GM21515 (cell line): ENCODE measurements around the gene ERVW-1.
"Not testable (repeated sequence)": the region's sequence is repeated elsewhere in the genome, so short reads cannot be mapped to it uniquely, and the experiment has no call there.

Source experiments
- ATAC-seq: cut with Tn5 transposase; IDR thresholded peaks from one replicate; pipeline ENCODE4 v1.9.1; 2021; ENCODE audit not compliant: unreplicated experiment

The ERVW-1 gene, protein sequence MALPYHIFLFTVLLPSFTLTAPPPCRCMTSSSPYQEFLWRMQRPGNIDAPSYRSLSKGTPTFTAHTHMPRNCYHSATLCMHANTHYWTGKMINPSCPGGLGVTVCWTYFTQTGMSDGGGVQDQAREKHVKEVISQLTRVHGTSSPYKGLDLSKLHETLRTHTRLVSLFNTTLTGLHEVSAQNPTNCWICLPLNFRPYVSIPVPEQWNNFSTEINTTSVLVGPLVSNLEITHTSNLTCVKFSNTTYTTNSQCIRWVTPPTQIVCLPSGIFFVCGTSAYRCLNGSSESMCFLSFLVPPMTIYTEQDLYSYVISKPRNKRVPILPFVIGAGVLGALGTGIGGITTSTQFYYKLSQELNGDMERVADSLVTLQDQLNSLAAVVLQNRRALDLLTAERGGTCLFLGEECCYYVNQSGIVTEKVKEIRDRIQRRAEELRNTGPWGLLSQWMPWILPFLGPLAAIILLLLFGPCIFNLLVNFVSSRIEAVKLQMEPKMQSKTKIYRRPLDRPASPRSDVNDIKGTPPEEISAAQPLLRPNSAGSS

DNA sequence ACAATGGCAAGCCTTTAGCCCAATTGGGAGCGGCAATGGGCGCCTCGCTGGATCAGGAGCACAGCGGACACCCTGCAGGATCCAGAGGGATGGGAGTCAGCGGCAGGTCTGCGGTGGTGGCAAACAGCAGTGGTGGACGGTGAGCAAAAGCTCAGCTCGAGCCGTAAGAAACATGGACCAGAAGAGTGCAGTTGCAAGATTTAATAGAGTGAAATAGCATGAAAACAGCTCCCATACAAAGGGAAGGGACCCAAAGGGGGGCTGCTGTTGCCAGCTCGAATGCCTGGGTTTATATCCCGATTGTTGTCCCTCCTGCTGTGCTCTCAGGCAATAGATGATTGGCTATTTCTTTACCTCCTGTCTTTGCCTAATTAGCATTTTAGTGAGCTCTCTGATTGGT, at the start of gene ERVW-1:
Gene ERVW-1 (minus strand): TSS at position 266 of the 400 bp plus-strand sequence. CDS start 7,565 bp downstream, outside the sequence.
- not testable (repeated sequence) for ATAC-seq

DNA sequence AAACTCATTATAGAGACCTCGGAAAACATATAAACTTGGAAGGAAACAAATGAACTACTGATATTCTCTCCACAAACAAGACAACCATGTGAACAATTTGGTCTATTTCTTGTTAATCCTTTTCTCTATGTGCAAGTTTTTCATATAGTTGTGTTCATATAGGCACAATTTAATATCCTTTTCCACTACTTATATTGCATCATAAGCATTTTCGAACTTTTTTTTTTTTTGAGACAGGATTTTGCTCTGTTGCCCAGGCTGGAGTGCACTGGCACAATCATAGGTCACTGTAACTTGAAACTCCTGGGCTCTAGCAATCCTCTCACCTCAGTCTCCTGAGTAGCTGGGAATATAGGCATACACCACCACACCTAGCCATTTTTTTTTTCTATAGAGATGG, 45.4 kb upstream of the ERVW-1 start:
- ATAC-seq = no peak

DNA sequence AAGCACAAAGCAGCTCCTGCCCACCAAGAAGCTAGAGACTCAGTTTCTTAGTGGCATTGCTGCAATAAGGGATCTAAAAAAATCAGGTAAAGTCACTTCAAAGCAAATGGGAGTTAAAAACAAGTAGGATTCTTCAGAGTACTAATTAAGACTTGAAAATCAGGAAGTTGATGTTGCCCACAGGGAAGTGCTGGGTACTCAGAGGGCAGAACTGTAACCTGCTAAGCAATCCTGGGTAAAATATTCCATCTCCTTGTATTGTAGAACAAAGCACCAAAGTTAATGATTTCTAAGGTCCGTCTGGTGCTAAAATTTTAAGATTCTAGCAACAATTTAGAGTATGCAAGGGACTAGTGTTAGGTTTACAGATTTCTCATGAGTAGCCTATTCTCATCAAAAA, 42.3 kb upstream of the ERVW-1 start:
- no peak for ATAC-seq

DNA sequence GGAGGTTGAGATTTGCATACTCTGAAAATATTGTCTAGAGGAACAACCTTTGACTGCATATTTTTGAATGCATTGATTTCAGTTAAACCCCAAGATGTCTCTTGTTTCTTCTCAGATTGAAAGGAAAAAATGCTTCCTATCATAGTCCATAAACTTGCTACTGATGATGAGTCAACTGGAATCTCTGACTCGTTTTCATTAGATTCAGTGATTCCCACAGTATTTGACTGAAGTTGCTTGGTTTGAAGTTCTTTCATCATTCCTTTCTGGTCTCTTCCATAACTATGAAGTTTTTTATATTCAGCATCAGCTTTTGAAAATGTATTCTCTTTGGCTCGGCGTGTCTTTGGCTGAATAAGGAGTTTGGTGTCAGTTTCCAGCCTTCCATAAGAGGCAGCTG, 39.9 kb upstream of the ERVW-1 start:
- no peak for ATAC-seq

DNA sequence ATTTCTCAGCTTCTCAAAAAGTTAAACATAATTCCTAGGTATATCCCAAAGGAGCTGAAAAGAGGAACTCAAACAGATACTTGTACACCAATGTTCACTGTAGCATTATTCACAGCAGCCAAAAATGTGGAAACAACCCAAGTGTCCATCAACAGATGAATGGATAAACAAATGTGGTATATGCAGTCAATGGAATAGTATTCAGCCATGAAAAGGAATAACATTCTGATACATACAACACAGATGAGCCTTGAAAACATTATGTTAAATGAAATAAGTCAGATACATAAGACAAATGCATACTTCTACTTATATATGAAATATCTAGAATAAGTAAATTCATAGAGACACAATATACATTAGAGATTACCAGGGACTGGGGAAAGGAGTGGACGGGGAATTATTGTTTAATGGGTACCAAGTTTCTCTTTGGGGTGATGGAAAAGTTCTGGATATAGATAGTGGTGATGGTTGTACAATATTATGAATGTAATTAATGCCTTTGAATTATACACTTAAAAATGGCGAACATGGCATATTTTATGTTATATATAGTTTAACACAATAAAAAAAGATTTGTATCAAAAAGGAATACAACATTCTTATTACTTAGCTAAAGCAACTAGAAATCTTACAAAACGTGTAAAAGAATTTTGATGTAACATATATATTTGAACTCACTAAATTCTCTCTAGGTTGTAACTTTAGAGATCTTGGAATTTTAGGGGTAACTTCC, 35.6 kb upstream of the ERVW-1 start:
- ATAC-seq = no peak

DNA sequence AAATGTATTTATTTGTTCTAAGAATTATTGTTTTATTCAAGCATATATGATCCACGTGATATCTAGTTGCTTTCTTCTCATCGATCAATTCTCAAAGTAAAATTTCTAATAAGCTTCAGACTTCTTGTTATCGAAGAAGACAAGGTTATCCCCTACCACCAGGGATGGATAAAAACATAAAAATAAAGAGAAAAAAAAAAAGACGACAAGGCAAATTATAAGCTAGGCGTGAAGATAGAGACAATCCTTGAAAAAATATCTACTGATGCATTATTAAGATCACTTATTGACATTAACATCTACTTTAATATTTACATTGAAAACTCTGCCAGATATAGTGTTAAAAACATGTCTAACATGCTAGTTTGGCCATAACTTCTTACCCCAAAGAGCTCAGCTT, 31.2 kb upstream of the ERVW-1 start:
- no peak for ATAC-seq

DNA sequence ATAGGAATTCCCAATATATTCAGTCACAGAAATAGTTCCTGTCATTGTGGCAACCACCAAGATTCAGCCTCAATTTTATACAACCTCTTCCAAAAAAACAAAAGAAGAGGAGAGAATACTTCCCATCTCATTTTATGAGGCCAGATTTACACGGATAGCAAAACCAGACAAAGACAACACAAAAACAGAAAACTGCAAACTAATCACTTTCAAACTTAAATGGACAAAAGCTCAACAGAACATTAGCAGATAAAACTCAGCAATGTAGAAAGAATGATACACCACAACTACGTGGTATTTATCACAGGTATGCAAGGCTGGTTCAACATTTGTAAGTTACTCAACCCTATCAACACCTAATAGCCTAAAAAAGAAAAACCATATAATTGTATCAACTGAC, 28.6 kb upstream of the ERVW-1 start:
- ATAC-seq = no peak

DNA sequence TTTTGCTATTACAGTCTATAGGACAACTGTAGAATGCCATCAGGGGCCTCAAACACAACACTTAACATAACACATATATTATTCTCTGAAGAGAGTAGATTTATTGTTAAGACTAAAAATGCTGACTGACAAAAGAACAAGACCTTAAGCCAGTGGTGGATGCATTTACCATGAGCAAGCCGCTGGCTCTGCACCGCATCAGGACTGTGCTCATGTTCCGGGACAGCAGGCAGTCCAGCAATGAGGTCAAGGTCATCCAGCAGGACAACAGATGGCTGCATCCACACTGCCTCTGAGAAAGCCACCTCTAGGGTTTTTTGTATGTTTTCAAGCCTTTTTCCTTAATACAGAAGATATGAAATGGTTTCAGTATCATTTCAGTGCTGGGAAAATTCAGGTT, 26.8 kb upstream of the ERVW-1 start:
- no peak for ATAC-seq

DNA sequence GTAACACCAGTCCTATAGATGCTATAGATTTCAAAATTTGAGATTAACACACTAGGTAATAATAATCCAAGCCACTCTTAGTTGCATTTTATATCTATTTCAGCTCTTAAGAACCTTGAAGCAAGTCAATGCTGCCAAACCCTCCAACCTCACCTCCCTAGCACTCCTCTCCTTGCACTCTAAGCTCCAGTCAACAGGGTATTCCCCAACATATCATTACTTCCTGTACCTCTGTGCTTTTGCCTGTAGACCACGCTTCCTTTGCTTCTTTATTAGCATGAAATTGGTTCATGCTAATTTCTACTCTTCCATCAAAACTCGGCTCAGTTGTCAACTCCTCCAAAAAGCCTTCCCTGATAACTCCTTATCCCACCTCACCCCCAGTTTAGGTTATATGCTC, 26.0 kb upstream of the ERVW-1 start:
- ATAC-seq = no peak

DNA sequence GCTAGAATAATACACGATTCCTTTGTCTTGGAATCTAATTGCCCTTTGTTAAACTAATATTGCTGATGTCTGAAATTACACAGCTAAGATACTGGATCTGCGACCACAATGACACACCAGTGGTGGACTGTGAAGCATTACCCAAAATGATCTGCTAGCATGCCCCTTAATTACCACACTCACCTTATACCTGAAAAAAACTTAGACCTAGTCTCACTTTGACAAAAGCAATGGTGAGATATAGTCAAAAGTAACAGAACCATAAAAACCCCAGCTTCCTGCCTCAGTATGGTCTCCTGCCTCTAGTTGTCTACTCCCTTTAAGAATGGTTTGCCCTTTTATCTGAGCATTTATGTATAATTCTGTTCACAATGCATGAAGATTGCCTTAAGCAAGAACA, 20.8 kb upstream of the ERVW-1 start:
- ATAC-seq = no peak

DNA sequence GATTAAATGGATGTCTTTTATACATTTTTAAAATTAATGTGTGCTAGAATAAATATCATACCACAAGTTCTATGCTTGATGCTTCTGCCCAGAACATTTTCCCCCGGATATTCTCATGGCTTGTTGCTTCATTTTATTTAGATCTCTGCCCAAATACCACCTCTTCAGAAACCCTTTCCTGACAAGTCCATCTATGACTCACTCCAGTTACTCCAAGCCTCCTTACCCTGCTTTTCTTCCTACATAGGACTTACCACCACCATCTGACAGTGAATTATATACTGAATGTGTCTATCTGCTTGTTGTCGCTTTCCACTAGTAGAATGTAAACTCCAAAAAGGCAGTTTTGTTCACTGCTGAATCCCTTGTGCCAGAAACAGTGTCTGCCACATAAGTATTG, 19.1 kb upstream of the ERVW-1 start:
- ATAC-seq = no peak

DNA sequence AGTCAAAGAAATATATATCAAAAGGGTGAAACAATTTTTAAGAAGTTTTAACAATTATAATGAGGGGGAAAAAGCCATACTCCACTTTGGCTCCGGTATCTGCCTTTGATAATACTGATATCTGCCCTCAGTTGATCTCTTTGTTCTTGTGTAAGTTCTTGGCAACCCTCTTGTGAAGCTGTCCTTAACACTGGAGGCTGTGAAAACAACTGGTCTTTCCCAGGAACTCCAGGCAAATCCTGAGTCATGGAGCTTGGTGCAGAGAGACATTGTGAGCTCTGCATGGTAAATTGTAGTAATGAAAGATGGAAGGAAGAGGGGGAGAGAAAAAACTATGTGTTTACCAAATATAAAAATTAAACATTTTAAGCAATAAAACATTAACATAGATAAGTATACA, 11.9 kb upstream of the ERVW-1 start:
- no peak for ATAC-seq

DNA sequence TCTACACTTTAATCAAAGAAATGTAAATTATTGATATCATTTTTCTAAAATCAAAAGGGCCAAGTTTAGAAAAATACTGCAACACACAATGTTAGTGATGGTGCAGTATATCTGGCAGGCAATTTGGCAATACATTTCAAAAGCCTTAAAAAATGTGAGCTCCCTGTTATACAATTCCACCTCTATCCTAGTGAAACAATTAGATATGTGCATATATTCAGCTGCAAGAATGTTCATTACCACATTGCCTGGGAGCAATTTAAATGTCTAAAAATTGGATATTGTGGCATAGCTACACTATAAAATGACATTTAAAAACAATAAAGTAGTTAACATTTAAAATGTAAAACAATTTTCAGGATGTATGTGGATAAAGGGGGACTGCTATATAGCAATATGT, 10.1 kb upstream of the ERVW-1 start:
- ATAC-seq = no peak

DNA sequence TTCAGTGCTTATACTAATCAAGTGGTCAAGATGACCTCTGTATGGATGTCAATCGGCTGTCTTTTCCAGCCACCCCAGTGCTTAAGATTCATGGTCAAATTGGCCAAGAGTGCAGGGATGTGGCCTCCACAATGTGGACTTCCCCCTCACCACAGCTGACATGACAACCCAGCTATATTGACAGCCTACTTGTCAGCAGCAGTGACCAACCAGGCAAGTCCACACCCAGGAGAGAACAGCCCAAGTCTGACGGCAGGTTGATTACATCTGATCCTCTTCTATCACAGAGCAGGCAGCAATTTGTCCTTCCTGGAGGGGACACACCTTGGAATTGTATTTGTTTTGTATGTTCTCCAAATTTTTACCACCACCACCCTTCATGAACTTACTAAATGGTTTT, 8.2 kb upstream of the ERVW-1 start:
- ATAC-seq = no peak

DNA sequence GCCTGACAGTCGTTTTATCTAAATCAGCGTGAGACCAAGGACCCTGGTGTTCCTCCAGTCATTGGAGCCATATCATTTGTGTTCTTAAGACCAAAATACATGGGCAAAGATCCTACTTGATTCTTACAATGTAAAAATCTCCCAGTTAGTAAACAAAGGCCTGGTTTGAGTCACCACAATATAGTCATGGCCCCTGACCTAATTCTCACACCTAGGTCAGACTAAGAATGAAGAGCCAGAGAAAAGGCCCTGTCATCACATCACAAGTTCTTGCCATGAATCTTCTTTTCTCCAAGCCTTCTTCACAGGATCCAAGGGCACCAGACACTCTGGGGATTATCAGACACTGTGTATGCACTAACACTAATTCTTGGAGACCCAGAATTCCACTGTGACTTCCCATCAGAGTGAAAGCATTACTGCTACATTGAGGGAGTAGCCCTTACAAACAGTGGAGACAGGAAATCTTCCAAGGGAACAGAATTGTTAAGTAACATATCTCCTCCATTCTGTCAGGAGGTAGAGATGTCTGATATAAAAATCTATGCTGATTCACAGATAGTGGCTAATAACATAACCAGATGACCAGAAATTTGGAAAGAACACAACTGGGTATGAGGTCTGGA, 7.6 kb upstream of the ERVW-1 start:
- ATAC-seq = no peak

DNA sequence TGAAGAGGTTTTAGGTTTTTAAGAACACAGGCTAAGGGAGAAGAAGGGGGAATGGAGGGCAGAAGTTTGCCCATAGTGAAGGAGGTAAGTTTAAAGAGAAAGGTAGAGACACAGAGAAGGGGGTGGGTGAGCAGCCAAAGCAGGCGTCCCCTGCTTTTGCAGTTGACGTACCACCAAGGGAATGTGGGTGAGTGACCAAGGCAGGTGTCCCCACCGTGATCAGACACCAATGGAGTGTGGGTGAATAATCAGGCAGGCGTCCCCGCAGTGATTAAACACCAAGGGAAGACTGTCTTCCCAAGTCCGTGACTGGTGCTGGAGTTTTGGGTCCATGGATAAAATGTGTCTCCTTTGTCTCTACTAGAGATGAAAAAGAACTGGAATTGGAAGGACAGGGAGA, 6.5 kb upstream of the ERVW-1 start:
- ATAC-seq = not testable (repeated sequence)

DNA sequence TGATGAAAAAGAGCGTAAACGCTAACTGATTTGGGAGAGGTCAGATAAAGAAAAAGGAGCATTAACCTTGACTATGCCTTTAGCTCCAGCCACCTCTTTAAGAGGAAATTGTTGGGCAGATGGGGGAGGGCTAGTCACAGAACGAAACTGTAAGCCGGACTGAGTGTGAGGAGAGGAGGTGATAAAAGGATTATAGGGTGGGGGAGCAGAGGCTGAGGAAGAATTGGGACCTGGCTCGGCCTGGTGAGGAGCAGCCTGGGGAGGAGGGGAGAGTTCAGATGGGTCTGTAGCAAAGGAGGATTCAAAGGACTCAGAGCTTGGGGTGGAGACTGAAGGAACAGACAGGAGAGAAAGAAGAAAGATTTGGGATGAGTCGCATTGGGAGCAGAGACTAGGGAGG, 5.9 kb upstream of the ERVW-1 start:
- not testable (repeated sequence) for ATAC-seq

DNA sequence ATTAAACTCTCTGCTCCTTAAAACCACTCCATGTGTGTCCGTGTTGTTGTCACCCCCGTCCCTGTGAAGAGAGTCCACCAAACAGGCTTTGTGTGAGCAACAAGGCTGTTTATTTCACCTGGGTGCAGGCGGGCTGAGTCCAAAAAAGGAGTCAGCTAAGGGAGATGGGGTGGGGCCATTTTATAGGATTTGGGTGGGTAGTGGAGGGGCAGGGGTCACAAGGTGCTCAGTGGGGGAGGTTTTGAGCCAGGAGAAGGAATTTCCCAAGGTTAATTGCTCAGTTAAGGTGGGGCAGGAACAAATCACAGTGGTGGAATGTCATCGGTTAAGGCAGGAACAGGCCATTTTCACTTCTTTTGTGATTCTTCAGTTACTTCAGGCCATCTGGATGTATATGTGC, 1.4 kb upstream of the ERVW-1 start:
- not testable (repeated sequence) for ATAC-seq

DNA sequence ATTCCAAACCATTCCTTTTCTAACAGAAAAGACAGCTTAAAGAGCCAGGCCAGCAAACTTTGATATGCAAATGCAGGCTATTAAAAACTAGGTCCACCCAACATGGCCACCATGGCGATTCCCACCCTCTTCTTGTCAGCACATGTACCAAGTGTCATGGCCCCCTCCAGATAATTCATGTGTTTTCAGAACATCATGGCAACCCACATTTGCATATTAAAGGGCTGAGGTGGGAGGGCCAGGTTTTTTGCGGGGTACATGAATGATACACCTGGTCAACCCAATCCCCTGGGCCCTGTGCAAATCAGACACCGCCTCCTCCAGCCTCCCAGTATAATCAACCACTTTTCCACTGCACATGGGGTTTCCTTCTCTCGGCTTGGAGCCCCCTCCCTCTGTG, 965 bp upstream of the ERVW-1 start:
- ATAC-seq = no peak

DNA sequence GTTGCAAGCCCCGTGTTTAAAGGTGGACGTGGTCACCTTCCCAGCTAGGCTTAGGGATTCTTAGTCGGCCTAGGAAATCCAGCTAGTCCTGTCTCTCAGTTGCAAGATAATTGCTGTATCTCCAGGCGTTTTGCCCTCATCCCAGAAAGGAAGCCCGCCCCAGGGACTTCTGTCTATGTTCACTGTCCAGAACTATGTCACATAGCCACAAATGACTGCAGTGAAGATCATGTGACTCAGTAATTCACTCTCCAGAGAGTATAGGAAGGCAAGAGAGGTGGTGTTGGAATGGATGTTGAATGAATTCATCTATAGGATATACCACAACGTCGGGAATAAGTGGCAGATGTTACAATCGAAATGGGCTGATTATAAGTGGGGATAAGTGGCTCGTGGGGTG, 349 bp upstream of the ERVW-1 start:
- no peak for ATAC-seq

DNA sequence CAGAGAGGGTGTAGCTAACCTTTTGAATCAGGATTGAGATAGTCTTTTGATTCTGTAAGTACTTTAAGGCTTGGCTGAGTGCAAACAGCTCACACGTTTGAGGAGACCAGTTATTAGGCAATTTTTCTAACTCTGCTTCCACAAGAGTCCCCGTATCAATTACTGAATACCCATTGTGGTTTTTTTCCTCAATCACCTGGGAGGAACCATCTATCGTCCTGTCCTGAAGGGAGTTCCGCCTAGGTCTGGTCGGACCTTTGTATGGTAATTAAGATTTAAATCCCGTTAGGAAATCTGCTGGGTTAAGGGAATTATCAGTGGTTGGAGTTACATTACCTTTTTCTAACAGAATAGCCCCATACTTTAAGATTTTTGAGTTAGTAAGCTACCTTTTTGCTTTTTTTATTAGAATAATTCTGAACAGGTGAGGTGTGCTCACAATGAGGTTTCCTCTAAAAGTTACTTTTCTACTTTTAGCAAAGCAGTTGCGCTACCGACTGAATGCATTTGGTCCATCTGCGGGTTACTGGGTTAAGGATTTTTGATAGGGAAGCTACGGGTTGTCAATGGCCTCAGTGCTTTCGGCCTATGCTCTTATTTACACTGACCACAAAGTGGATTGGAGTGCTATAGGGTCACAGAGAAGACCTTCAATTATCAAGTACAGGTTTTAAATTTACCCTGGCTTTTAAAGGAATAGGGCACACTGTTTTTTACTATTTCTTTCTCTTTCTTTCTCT, 1.7 kb downstream of the ERVW-1 start:
- ATAC-seq = not testable (repeated sequence)
